ENCODE results near the gene CBX5.

CBX5 gene

DNA sequence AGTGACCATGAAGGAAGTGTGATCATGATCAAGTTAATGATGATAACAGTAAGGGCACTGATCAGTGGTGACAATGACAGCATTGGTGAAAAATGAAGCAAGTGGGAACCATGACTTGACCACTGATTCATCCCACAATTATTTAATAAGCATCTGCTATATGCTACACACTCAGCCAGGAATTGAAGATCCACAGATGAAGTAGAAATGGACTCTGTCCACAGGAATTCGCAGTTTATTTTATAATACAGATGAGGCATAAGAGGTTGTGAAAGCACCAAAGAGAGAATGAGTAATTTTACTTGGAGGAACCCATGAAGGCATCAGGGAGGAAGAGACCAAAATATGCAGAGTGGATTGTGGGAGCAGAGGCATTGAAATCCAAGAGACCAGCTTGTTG, 57.3 kb downstream of the CBX5 start:
- ATAC-seq: no peak

DNA sequence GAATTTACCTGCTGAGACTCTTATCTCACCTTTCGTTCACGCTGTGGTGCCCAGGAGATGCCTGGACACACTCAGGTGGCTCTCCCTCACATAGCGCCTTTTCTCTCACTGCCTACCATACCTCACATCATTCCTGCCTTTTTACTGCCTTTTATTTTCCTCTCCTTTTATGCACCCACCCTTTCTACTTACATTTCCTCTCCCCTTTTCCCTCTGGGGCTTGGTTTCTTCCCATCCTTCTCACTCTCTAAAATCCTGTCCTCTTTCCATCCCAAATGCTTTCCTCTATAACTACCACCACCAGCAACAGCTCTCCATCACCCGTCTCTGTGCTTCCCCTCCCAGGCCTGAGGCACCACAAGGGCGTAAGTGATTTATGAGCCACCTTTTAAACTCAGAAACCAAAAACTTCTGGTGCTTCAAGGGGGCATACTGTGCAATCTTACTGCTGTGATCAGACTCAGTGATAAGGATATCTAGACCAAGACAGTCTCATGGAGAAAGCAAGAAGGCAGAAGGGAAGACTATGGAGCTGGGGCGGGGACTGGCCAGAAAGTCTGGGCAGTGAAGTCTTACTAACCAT, 58.4 kb downstream of the CBX5 start:
- ATAC-seq: no peak

DNA sequence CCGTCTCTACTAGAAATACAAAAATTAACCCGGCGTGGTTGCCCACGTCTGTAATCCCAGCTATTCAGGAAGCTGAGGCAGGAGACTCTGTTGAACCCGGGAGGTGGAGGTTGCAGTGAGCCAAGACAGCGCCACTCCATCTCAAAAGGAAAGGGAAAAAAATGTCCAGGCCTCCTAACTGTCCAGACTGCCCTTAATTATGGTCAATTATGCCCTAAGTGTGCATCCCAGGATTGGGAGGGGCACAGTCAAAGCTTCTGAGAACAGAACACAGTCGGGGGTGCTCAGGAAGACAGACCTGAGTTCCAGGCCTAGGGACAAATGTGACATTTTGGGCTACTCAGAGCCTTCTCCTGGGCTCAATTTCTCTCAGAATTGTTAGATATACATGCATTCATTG, 59.4 kb downstream of the CBX5 start:
- ATAC-seq: no peak

DNA sequence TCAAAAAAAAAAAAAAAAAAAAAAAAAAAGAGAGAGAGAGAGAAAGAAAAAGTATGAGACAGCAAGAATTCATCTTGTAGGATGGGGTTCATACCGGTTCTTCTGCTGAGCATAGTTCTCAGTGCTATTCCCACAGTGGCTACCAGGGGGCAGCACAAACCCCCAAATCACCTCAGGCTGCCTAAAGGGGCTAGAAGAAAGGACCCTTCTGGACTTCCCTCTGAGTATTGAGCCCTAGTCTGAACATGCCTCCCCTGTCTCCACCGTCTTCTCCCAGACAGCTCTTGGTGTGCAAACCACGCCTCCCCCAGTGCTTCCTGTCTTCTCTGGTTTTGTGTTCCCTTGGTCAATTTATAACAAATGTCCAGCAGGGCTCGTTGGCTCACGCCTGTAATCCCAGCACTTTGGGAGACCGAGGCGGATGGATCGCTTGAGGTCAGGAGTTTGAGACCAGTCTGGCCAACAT, 59.8 kb downstream of the CBX5 start:
- peak; percentile 49 to 50 for ATAC-seq

DNA sequence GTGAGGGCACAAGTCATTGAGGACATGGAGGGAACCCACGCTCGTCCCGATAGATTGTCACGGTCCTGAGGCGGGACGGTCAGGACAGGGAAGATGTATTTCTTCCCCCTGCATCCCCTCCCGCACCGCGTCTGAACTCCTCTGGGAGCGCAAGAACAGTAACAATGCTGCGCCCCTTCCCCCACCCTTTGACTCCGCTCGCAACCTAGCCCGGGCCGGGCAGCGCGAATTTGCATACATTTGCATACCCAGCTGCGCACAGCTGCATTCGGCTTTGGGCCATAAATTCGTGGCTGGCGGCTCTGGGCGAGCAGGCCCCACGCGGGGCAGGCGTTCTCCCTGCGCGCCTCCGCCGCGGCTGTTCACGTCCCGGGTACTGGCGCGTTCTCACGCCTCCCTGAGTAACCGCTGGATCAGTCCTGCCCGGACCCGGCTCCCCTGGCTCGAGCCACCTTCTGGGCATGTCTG, 62.1 kb downstream of the CBX5 start:
- no peak for ATAC-seq

DNA sequence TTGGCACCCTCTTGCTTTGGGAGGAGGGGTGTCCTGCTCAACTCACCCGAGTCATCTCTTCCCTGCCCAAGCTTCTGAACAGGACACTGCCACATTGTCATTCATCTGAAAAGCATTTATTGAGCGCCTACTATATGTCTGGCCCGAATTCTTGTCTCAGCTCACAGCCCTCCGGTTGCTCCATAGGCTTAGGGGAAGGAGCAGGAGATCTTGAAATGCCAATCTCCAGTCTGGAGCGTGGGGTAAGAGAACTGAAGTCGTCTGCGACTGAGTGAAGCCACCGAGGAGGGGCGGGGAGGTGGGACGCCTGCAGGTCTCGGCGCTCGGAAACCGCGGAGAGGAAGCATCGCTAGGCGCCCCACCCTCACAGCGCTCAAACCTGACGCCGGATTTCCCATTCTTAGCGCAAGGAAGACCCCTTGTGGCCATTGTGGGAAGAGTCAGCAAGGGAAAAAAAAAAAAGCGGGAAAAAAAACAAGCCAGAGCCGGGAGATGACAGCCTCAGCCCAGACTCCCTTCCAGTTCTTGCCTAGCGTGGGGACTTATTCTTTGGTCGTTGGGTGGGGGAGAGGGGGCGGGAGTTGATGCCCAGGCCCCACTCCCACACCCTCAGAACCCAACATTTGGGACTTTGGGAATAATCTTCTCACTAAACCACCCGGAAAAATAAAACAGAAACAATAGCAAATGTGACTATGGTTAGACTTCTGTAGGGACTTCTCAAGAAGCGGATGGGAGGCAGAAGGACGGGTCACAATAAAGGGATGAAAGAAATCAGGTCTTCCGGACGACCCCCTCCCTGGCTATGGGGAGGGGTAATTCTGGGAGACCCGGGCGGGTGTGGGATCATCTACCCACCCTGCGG, 62.9 kb downstream of the CBX5 start:
- peak; percentile 27 to 40 for ATAC-seq

DNA sequence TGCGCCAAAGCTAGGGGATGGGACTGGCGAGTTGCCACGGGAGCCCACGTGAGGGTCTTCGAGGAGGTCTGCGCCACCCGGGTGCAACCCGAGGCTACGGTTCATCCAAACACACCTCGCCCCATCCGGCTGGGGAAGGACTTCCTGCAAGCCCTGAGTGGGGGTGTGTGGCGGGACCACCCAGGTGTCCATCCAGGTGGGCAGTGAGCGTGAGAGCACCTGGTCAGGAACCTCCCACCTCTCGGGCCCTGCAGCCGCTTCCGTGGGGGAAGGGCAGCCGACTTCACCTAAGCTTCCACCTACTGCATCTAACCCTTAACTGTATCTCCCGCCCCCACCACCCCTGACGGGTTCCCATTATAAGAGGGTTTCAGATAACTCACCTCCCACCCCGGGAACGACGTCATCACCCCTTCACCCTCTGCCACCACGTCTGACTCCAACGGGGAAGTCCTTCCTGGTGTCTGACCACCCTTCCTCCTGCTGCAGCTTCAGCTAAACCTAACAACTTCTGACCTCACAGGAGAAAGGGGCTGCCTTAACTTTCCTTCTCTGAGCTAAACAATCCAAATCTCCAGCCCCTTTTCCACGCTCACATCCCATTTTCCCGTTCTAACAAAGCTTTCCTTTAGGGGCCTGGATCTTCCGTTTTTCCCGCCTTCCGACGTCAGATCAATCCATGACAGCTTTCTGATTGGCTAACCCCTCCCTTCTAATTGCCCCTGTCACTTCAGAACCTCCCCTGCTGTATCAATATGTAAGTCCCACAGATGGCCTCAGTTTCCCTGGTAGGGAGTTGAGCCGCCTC, 63.7 kb downstream of the CBX5 start:
- no peak for ATAC-seq

DNA sequence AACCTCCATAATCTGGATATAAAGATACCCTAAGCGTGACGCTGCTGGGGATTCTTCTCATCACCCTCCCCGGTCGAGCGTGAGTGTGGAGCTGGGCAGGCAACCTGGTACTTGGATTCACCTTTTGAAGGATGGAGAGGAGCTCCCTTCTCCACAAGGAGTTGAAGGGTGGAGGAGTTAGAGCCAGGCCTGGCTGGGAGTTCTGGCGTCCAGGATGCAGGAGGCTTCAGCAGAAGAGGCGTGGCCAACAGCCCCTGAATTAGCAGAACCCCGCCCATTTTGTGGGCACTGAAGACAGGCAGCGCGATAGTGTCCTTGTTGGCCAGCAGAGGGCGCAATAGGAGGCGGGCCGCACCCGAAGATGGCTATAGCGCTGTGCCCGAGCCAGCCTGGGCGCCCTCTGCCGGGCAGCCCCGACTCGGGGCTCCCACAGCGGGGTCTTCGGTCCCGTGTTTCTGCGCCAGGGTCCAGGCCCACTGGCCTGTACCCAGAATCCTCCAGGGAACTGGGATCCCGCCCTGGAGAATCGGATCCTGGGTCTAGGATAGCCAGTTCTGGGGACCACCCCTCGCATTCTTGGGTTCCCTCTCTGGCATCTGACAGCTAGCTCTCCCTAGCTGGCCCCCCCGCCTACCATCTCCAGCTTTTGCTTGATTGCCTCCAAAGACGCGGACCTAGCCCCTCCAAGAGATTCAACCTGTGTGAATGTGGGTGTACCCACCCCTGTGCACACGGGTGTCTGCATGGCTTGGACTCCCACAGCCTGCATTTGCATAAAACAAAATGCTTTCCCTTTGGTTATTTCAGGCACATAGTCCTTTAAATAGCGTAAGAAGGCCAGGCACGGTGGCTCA, 65.1 kb downstream of the CBX5 start:
- ATAC-seq: peak; percentile 94

DNA sequence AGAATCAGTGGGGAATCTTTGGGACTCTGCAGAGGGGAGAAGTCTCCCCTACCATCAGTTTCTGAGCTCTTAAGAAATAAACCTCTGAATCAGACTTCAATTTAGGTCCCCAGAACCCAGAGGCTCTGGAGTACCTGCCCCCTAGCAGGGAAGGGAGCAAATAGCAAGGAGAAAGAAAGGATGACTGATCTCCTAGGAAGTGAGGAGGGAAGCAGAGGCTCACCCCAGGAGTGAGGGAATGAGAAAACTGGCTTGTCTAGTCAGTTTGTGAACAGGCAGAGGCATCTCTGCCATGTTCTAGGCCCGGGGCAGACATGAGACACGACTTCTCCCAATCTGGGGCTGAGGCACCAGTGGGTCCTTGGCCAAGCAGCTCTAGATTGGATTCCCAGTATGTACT, 66.8 kb downstream of the CBX5 start:
- no peak for ATAC-seq

DNA sequence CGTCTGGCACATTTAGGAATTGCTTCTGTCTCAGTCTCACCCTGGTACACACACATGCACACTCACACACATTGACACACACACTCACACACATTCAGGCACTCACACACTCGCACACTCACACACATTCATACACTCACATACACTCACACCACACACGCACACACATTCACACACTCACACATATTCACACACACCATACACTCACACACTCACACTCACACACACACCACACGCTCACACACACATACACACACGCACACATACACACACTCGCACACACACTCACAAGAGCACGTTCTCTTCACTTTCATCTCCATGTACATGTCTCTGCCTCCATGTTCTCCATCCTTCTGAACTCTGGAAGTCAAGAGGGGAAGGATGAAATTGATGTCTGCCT, 68.0 kb downstream of the CBX5 start:
- ATAC-seq: no peak

DNA sequence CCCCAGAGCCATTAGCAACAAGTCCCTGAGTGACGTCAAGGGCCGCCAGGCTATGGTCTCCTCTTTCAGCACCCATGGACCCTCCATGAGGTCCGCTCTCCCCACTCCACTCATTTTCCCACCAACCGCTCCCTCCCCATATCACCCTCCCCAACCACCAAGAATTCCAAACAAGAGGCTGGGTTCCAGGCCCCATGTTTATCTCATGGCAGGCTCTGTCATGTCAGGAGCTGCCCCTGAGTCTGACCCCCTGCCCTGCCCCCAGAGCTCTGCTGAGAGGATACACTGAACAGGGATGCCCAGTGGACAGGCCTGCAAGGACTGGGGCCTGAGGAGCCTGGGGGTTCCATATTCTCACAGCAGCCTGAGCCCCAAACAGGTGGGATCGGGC, 69.5 kb downstream of the CBX5 start:
- no peak for ATAC-seq

DNA sequence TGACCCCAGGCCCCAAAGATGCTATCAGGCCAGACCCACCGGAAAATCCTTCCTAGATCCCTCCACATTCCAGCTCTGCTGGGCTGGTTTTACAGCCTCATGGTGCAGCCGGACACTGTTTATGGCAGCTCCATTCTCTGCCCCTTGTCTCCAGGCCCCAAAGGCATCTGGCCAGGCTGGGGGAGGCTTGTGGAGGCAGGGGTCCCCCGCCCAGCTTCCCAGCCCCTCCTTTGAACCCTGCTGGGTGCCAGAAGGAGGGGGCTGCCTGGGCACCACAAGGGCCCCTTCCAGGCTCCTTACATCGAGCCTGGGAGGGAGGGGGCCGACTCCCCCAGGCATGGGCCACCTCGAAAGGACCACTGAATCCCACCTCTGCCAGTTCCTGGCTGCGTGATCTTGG, 71.3 kb downstream of the CBX5 start:
- ATAC-seq: no peak

DNA sequence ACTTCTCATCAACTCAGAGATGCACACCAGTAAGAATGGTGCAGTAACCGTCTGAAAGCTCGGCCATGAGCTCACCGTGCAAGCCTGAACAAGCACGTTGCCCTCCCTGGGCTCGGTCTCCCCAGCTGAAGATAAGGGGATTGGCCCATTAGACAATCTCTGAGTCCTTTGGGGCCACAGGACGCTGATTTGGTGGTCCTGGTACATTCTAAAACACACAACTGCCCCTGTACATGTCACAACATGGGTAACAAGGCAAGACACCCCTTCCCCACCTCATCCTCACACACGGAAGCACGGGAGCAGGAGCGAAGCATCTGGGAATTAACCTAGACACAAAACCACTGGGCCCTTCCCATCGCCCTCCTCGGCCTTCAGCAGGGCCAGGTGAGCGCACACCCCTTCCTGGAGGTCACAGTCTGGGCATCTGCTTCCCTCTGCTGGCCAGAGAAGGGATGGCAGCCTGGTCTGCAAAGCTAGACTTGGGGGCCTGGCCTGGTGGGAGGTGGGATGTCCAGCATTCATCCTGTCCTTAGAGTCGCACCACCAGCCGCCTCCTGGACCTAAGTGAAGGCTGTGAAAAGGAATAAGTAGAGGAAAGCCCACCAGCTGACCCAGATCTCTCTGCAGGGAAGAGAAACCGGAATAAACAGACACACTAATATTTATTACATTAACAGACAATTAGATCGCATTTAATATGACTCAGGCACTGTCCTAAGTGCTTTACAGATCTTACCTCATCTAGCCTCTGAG, 72.2 kb downstream of the CBX5 start:
- ATAC-seq: peak; percentile 85 to 87

DNA sequence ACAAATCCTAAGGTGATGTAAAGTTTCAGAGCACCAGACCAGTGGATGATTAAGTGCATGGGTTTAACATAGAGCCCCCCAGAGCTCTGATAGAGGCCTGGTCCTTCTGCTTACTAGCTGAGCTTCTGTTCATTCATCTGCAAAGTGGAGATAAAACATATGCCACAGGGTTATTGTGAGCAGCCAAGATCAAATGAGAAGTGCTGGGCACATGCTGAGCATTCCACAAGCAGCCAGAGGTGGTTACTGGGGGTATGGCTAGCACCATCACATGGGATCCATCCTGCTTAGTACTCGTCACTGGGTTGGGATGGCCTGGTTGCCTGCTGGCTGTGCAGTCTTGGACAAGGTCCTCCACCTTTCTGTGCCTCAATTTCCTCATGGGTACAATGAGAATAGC, 73.1 kb downstream of the CBX5 start:
- no peak for ATAC-seq

DNA sequence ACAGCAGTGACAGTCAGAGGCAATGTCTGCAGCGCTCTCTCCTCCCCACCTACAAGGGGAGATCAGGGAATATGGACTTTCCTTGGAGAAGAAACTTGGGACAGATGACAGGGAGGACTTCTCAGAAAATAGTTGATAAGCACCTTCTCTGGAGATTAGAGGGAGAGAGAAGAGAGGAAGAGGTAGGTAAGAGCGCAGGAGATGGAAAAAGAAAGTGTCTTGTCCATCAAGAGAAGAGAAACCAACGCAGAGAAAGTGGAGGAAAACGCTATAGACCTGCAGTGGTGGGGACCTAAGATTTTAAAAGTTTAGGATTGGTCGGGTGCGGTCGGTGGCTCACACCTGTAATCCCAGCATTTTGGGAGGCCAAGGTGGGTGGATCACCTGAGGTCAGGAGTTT, 75.6 kb downstream of the CBX5 start:
- ATAC-seq: no peak

DNA sequence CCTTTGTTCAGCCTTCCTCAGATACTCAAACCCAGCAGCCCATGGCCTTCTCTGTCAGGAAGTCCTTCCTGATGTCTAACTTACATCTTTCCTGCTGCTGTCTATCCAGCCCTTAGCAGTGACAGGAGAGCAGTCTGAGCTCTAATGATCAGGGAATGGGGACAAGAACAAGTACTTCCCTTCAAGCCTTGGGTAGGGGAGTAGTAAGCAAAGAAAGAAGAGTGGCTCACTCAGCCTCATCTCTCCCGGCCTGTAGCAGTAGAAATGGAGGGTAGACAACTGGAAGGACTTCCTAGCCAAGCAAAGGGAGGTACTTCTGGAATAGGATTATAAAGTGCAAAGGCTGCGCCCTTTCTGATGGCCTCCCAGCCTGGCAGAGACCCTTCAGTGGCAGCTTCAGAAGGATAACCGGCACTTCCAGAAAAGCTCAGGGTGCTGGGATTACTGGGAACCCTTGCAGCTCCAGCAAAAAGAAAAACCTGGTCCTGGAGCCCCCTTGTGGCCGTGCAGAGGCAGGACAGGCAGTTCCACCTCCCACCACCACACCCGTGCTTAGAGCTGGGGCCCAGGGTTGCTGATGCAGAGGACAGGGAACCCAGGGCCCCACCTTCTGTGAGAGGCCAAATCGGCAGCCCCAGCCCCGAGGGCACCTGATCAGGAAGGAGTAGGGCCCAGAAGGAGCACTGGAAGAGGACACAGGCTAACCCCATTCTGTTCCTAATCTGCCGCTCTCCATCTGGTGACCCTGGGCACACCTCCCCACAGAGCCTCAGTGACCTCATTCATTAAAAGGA, 78.7 kb downstream of the CBX5 start:
- ATAC-seq: peak; percentile 87 to 89

DNA sequence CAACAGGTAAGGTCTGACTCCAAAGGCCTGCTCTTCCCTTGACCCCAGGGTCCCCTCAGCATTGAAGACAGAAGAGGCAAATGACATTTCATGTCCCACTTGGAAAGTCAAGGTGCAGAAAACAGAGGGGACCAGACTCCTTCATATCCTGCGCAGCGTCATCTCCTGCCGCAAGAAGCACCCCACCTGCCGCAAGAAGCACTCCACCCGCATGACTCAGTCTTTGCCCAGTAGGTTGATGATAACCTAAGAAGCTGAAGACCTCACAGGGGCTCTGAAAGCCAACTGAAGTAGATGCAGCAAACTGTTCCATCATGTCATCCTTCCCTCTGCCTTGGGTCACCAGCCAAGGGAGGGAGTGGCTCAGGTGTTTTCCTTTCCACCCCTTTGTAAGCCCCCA, 79.5 kb downstream of the CBX5 start:
- no peak for ATAC-seq

DNA sequence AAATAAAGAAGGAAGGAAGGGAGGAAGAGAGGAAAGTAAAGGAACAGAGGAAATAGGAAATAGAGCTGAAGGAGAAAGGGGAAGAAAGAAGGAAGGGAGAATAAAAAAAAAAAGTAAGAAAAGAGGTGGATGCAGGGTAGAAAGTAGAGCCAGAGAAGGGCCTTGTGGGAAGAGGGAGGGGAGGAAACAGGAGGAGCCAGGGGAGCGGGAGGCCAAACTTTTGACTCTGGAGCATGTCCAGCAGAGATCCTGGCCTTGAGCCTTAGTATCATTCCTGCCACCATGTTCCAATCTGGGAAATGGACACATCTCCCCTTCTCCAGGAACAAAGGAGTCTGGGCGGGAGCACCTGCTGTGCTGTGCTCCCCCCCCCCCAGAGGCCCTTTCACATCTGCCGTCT, 80.0 kb downstream of the CBX5 start:
- ATAC-seq: no peak

DNA sequence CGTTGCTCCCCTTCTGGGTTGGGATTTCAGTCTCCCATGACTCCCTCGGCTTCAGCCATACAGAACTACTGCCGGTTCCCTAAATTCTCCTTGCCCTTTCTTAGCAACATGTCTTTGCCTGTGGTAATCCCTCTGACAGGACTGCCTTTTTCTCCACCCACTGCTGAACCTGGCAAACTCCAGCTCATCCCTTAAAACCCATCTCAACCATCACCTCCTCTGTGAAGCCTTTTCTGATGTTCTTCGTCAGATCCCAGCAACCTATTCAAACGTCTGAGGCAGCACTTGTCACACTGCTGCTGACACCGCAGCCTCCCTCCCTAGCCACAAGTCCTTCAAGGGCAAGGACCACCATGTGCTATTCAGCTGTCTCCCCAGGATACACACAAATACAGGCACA, 80.9 kb downstream of the CBX5 start:
- no peak for ATAC-seq

DNA sequence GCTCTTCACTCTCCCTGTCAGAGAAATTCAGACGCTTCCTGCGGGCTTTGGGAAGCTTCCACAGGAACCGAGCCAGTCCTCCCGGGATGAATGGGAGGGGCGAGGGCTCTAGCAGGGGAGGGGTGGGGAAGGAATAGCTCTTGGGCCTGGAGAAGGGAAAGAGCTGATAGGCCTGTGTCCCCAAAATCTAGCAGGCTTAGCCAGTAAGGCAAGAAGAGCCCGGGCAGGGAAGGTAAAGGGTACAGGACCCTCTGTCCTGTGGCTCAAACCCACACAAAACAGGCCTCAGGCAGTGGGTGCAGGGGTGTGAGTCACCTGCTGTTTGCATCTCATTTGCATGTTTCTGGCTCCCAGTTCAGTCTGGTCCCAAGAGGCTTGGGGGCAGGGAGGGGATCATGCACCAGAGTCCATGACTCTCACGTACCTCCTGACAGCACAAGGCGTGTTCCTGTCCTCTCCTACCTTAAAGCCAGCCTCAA, 82.5 kb downstream of the CBX5 start:
- ATAC-seq: no peak

DNA sequence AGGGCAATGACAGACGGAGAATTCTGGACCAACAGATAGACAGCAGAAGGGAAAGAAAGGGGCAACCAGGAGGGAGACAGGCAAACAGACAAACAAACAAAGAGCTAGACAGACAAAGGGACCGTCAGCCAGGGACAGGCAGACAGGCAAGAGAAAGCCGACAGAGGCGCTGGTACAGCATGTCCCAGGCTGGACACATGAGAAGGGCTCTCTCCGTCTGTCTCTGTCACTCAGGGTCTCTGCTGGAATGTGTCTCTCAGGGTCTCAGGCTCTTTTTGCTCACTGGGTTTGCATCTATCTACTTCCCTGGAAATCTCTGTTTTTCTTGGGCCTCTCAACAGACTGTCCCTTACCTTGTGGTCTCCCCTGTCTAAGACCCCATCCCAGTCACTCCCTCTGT, 82.9 kb downstream of the CBX5 start:
- ATAC-seq: no peak

Measured in activated CD4-positive, CD25-positive, alpha-beta regulatory T cell treated with anti-CD3 and anti-CD28 coated beads, Interleukin-2, amount 50 U/mL, for 24 hours (primary cell).